GM19351 (cell line): Measurements from ENCODE around the gene HBS1L.
"Not testable (repeated sequence)": the region's sequence is repeated elsewhere in the genome, so short reads cannot be mapped to it uniquely, and the experiment has no call there.

Experiments
- ATAC-seq: cut with Tn5 transposase; IDR thresholded peaks from one replicate; pipeline ENCODE4 v1.9.1; 2021; ENCODE audit warnings: mild to moderate bottlenecking, moderate library complexity; ENCODE audit not compliant: unreplicated experiment

HBS1L gene

DNA sequence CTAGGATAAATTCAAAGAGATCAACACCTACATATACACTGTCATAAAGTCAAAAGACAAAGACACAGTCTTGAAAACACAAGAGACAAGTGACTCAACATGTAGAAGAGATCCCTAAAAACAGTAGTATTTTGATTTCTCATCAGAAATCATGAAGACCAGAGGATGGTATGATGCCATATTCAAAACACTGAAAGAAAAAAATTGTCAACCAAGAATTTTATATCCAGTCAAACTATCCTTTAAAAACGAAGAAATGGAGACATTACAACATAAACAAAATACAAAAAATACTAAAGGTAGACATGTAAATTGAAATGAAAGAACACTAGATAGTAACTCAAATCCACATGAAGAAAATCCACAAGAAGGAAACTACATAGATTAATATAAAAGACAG is 27.3 kb upstream of the HBS1L start:
- ATAC-seq = no peak

DNA sequence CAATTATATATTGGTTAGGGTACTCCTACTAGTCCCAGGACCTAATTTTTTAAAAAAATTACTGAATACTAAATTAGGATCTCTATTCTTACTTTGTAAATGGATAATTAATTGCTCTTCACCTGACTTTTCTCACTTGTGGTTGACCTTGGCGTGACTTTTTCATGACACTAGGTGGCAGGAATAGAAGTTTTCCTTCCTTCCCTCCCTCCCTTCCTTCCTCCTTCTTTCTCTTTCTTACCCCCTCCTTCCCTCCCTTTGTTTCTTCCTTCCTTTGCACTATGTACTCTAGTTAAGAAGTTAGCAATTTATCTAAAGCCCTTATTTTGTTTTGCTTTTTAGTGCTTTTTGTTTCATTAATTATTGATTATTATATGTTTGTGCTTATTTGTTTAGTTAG is 20.4 kb upstream of the HBS1L start:
- no peak for ATAC-seq

DNA sequence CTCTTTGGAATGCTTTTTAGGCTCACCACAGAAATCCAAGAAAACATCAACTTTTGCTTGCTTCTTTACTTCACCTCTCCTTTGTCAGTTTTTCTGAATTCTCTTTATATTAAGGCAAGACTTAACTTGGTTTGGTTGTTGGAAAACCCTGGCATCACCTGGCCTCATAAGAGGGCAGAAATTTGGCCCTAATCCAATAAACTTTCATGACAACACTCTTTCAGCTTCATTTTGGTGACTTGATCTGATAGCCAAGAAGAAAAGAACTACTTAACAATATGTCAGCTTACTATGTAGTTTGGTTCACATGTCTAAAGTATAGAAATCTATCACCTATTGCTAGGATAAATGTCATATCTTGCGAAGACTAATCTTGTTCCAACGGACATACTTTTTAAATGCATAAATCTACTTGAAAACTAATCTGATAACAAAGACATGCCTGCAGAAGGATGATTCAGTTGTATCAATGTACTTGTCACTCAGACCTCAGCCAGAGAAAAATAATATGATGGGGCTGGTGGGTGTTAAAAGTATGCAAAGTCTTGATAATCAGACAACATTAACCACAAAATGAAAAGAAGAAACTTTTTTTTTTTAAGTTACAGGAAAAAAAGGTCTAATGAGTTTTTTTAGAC is 19.3 kb upstream of the HBS1L start:
- ATAC-seq = no peak

DNA sequence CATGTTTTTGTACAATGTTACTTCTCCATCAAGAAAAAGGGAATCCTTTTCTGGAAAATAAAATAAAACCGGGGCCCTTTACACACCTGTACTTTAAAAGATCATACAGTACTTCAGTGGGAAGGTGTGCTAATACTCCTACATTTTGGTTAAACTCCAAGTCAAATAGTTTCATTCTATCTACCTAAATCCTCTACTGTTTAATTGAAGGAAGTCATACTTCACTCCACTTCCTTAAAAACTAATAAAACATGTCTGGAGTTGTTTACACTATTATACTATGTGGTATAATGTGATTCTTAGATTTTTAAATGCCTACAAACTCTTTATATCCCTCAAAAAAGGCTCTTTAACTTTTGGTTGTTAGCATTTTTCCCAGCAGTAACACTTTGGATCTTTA is 18.6 kb upstream of the HBS1L start:
- ATAC-seq = no peak

DNA sequence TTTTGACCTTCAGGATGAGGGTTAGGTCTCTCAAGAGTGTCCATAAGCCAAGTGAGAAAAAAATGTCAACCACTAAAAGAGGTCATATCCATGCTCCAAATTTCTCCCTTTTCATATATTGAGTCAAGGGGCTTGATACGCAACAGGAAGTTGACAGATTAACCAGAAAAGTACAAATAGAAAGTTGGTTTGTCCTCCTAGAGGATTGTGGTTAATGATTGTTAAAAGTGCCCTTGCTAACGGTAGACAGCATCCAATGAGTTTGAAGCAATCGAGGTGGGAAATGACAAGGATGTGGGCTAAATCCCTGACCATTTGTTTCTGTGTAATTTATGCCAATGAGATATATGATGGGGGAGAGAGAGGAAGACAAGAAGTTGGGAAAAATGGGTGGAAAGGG is 18.1 kb upstream of the HBS1L start:
- ATAC-seq = no peak

DNA sequence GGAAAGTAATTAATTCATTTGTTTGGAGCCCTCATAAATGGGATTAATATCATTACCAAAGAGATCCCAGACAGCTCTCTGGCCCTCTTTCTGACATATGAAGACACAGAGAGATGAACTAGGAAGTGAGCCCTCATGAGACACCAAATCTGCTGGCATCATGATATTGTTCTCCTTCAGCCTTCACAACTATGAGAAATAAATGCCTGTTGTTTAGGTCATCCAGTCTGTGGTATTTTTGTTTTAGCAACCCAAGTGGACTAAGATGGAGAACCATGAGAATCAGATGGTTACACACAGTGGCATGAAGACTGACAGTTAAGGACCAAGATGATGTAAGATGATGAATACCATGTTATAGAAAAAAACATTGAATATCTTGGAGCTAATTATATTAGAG is 16.9 kb upstream of the HBS1L start:
- no peak for ATAC-seq

DNA sequence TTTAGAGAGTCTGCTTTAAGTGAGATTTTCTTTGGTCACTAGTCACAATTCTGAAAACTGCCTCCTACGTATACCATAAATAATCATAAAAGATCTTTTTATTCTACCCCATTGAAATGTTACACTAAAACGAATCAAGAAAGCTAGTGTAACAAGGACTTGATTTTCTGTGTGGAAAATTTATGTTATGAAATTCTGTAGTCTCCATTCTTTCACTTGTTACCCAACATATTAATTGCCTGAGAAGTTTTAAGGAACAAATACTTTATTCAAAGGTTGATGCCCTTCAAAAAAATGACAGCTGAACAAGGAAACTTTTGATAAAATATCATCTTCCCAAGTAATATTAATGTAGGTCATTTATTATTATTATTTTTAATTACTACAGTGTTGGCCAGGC is 13.3 kb upstream of the HBS1L start:
- ATAC-seq = no peak

DNA sequence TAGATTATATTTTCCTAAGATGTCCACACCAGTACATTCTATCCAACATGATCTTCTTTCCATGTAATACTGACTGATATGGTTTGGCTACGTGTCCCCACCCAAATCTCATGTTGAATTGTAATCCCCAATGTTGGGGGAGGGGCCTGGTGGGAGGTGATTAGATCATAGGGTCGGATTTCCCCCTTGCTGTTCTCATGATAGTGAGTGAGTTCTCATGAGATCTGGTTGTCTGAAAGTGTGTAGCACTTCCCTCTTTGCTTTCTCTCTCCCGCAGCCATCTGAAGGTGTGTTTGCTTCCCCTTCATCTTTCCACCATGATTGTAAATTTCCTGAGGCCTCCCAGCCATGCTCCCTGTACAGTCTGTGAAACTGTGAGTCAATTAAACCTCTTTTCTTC is 12.2 kb upstream of the HBS1L start:
- no peak for ATAC-seq

DNA sequence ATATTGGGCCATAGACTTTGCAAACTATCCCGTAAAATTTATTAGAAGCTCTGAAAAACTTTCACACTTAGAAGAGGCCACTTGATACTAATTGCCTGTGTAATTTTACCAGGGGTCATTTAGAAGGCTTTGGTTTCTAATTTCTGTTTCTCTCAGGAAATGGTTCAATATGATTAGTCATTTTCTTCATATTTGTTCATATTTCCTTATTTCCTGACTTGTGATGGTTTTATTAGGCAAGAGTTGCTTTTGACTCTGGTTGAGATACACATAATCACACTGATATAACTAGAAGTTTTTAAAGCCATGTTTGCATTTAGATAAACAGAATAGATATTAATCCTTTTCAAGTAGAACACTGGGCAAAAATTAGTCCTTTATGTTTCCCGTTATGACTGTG is 11.8 kb upstream of the HBS1L start:
- ATAC-seq = no peak

DNA sequence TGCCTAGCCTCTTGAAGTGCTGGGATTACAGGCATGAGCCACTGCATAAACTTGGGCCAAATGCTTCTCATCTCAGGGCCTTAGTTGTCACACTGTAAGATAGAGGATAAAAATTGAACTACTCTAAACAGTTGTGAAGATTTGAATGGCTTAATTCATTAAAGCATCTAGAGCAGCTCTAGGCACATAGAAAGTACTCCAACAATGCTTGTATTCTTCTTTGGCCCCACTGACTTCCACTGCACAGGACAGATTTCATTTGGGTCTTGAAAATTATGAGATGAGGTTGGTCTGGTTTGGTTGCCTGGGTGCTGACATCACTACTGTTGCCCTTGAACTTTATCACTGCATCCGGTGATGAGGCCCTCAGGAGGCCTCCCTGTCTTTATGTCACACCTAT is 10.0 kb upstream of the HBS1L start:
- no peak for ATAC-seq

DNA sequence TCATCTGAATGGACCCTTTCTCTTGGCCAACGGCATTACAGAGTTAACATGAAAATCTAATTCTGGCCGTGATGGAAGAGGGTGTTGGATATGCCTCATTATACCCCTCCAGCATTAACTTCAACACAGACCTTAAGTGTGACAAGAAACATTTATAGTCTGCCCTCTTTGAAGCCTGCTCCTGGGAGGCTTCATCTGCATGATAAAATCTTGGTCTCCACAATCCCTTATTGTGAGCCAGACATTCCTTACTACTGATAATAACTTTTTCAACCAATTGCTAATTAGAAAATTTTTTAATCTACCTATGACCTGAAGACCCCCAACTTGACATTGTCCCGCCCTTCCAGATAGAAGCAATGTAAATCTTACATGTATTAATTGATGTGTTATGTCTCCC is 9.3 kb upstream of the HBS1L start:
- ATAC-seq = no peak

DNA sequence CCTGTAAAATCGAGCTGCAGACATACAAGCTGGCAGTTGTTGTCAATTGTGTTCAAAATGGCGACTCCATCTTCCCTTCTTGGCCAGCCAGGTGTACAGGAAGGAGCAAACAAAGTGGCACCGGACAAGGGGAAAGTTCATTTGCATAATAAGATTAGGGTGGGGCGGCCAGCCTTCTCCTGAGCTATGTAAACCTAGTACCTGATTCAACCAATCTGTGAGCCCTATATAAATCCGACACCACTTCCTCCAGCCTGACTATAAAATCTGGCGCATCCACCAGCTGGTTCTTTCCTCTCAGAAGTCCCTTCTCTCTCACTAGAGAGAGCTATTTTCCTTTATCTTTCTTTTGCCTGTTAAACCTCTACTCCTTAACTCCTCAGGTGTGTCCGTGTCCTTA is 8.1 kb upstream of the HBS1L start:
- no peak for ATAC-seq

DNA sequence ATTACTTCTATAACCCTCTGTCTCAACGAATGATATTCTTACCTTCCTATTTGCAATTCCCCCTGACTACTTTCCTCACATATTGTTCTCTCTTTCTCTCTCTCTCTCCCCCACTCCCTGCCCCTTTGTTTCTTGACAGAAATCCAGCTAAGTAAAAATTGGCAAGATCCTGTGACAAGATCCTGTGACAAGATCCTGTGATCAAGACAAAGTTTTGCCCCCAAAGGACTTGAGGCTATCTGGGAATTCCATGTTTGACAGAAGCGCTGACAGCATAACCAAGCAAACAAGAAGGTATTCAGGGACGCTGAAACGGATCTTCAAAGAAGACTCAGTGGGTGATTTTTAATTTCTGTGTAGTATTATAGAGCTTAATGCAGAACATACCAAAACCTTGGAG is 5.5 kb upstream of the HBS1L start:
- no peak for ATAC-seq

DNA sequence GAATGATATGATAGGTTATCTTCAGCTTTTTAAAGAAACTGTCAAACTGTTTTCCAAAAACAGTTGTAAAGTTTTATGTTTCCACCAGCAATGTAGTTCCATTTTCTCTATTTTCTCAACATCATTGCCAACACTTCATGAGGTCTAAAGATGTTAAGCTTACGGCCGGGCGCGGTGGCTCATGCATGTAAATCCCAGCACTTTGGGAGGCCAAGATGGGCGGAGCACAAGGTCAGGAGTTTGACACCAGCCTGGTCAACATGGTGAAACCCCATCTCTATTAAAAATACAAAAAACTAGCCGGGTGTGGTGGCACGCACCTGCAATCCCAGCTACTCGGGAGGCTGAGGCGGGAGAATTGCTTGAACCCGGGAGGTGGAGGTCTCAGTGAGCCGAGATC is 3.7 kb upstream of the HBS1L start:
- ATAC-seq = not testable (repeated sequence)

DNA sequence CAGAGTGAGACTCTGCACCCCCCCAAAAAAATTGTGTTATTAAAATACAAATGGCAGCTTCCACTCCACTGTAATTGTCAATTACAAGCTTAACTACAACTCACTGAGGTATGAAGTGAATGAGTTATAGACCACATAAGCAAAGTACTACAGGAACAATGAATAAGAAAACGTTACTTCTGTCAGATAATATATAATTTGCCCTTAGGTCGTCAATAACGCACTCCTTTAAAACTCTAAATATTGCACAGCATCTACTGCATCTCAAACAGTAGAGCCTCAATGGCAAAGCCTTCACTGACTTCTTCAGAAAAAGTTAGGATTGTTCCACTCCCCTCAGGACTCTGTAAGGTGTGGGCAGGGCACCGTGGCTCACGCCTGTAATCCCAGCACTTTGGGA is 2.0 kb upstream of the HBS1L start:
- no peak for ATAC-seq

DNA sequence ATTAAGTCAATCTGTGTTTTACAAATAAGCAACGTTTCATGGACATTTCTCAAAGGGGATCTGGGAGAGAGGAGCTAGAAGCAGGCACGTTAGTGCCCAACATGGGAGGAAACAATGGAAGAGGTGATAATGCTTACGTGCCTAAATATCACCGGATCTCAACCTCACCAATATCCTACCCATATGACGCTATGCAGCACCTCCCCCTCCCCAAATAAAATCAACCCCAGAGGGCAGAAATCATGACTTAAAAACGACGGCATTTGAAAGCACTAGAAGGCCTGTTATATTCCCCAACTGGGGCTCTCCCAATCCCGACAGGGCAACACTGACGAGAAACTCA is 425 bp downstream of the HBS1L start:
- ATAC-seq = peak; percentile 13

DNA sequence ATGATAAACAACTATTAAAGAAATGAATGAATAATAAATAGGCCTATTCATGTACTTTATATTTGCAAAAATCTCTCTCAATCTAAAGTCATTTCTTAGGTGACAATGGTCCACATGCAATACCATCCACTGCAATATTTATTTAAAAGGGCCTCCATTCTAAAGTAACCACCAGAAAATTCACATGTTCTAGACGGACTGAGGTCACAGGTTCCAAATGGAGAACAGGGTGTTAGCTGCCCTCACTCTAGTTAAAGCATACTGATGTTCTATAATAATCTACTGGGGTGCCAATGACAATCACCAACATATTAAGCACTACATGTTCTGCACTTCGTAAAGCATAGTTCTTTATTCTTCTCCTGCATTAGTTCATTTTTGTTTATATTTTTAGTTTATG is 1.2 kb downstream of the HBS1L start:
- ATAC-seq = no peak

DNA sequence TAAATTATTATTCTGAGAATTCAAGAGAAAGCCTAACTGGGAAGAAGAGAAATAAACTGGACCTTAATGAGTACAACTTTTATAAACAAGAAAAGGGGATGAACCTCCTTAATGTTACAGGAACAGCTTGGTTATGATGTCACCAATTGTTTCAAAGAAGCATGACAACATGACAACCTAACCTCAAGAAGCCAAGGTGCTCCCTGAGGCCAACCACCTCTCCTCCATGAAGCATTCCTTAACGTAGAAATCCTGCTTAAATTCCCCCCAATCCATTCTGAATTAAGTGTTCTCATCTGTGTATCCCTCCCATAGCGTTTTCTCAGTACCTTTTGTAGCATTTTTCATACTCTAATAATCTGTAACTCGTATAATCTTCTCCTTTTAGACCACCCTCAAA is 1.7 kb downstream of the HBS1L start:
- ATAC-seq = no peak

DNA sequence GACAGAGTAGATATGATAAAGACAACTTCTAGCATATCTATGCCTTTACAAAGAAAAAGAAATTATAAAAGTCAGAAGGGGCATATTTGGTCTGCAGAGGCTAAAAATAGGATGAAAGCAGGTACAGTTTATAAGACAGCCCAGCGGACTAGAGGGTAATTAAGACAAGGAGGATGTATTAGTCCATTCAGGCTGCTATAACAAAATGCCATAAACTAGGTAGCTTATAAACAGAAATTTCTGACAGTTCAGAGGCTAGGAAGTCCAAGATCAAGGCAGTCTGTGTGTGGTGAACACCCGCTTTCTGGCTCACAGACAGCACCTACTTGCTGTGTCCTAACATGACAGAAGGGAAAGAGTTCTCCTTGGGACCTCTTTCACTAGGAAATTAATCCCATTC is 5.7 kb downstream of the HBS1L start:
- ATAC-seq = no peak

DNA sequence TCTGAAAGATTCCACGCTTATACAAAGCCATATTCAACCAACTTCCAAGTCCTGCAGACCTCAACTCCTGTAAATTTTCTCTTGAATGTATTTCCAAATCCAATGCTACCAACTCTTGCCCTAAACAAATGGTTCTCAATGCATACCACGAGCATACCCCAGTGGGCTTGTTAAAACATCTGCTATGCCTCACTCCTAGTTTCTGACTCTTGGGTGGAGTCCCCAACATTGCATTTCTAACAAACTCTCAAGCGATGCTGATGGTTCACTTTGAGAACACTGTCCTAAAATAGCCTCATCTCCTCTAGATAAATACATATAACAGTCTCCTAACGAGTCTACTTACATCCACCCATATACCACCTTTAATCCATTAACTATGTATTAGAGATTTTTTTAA is 7.3 kb downstream of the HBS1L start:
- ATAC-seq = no peak

DNA sequence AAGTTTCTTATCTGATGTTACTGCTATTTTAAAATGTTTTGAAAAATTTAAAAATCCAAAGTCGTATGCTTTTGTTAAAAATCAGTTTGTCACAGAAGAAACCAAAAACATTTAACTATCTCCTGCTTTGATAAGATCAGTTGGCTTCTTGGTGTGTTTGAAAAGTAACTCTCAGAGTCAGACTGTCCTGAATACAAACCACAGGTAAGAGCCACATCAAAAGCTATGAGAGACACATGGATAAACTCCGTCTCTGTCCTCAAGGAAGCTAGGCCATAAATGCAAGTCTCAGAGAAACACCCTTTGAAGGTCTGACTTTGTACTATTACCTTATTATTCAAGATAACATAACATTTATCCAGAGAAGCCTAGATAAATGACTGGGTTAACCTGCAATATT is 7.7 kb downstream of the HBS1L start:
- ATAC-seq = no peak

DNA sequence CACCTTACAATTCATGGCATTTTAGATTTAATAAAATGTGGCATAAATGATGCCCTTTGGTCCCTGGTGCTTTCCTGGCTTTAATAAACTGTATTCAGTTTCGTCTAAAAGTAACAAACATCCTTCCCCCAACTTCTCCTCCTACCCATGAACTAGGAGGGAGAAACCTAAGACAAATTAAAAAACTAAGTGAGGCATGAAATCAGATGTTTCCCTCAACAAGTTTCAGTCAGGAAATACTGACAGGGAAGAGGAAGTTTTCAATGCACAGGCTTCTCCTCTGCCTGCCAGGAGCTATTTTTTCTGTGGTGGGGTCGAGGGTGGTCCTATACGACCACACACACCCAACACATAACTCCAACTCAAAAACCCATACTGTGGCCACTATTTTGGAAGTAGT is 10.0 kb downstream of the HBS1L start:
- ATAC-seq = no peak

DNA sequence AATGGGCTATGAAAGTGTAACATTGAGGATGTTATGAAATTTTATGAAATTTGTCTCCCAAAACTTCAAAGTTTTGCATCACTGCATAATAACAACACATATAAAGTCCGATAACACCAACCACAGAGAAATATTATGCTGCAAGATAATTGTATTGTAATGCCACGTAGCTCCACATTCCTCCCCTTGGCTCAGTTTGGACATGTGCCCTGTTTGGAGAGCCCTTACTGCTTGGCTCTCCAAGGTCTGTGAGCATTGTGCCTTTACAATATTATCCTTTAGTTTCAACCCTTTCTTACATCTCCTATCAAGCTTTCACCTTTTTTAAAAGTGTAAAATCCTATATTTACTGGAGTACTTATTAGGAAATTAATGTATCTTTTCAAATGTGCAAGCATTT is 10.8 kb downstream of the HBS1L start:
- no peak for ATAC-seq

DNA sequence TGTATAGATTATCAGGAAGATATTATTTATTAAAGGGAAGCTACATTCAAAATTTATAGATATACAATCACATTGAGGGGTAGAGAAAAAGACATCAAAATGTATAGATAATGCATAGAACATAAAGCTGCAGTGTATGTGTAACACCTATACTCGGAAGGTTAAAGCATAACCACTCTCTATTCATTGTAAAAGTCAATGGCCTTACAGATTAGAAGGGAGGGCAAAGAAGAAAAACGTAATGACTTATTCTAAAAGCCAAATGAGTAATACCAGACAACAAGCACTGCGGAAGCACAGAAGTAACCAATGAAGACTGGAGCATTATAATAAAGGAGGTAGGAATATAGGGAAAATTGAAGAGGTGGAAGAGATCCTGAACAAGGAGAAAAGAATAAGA is 11.3 kb downstream of the HBS1L start:
- no peak for ATAC-seq
